Left renal pelvis (tissue), 4 donors: ENCODE results near the gene FBXL20. TPM values are rescaled to one million over a fixed set of nuclear protein-coding genes. Genes with fewer than 3 reads are reported as not detected.

ENCODE experiments used
- DNase-seq, 4 donors: peaks; one replicate each; pipeline ENCODE4 v3.0.0-alpha.2; 2013; ENCODE audit warnings: low read depth in 4 of 4, low spot score in 3 of 4
- polyA plus RNA-seq, 4 donors: library from polyadenylated mRNA; unstranded; fragments of 120-200 nt; gene quantifications; one replicate each; pipeline ENCODE4 v1.2.1, GENCODE V29; 2013; ENCODE audit not compliant: insufficient read length in 4 of 4

The FBXL20 gene
- polyA plus RNA-seq, 4 donors, result 12.9 to 14.3 (median 13.6) TPM

DNA sequence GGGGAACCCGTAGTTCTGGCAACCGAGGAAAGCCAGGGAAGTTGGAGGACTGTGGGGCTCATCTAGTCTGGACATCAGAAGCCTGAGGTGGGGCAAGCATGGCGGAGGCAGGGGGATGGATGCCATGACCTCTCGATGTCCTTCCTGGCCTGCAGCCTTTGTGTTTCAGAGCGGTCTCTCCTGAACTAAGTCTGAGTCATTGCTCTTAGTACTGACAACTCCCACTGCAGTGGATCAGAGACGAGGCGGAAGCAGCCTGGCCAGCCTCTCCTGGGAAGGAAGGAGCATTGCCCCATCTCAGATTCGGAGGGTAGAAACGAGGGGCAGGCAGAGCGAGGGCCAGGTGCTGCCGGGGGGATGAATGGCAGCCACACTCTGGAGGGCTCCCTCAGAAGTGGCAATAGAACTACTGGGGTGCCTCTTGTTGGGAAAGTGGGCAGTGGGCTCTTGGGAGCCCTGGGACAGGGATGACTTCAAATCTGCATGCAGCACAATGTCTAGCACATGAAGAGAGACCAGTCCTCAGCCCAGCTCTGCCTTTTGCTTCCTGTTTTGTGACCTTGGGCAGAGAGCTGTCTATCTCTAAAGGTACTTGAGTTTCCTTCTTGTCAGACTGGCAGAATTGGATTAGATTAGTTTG, 172.0 kb downstream of the FBXL20 start:
- DNase-seq, result no peak

DNA sequence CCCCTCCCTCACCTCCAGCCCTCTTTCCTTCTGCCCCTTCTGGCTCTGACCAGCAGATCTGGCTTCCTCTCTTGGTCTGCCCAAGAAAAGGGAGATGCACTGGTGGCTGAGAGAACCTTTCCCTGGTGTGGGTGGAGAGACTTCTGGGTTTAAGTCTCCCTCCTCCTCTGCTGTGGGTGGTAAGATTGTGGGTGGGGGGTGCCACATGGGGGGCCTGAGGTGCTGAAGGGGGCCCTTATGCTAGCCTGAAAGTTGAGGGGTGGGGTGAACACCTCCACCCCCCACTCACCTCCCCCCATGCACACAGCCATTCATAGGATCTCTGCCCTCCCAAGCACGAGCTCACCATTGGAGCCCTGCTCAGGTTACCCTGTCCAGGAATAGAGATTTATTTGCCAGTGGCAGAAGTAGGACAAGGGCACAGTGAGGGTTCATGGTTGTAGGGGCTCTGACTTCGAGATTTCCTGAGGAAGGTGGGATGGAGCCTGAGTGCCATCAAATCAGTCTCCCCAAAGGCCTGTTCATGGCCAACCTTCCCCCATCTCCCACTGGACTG, 174.0 kb downstream of the FBXL20 start:
- DNase-seq, result no peak

DNA sequence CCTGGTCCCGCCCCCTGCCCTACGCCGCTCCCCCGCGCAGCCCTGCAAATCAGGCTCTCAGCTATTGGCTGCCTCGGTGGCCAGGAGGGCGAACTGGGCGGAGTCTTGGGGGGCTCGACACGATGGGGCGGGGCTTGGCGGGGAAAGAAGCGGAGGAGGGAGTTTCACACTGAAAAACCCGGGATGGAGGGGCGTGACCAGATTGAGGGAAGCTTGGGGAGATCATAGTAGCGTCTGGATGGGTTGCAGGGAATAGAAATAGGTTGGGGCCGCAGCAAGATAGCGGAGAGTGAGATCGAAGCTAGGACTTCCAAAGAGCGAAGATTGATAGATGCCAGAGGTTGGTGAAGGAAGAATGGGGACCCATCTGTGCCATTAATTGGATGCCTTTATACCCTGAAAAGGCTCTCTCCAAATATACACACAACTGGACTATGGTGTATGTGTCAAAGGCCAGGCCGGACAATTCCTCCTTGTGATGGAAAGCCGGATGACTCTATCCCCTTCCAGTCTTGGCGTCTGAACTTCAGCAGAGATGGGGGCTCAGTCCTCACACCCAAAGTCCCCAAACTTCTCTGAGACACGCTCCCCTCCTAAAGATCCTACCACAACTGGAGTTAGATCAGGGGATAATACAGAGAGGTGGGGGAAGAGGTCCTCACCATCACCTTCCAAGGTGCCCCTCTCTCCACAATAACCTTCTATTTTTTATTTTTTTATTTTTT, 175.3 kb downstream of the FBXL20 start:
- DNase-seq, result peak; percentile 70 to 78 (median 76)

DNA sequence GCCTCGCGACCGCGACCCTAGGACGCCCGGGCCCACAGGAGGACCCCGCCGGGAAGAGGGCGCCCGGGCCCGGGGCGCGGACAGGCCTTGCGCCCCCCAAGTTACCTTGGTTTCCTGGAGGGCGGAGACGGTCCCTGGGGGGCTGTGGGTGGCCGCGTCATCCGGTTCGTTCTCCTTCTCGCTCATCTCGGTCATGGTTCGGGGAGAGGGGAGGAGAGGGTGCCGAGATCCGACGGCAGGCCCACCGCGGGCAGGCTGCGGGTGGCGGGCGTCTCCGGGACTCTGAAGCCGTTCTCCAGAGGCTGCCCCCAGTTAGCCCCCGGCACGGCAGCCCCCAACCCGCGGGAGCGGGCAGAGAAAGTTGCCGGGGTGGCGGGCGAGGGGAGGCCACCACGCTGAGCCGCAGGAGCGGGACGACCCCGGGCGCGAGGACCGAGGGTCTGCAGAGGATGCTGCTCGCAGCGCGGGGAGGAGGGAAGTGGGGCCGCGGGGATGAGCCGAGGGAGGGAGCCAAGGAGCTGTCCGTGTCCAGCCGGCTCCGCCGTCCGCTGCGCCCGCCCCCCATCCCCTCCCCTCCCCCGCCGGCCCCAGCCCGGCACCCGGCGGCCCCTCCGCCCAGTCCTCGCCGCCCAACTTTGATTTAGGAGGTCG, 176.0 kb downstream of the FBXL20 start, which contains the start of gene STAC2:
Gene STAC2 (minus strand): TSS at position 638 of the 651 bp plus-strand sequence. CDS start 443 bp downstream, at position 195.
- no peak for DNase-seq

DNA sequence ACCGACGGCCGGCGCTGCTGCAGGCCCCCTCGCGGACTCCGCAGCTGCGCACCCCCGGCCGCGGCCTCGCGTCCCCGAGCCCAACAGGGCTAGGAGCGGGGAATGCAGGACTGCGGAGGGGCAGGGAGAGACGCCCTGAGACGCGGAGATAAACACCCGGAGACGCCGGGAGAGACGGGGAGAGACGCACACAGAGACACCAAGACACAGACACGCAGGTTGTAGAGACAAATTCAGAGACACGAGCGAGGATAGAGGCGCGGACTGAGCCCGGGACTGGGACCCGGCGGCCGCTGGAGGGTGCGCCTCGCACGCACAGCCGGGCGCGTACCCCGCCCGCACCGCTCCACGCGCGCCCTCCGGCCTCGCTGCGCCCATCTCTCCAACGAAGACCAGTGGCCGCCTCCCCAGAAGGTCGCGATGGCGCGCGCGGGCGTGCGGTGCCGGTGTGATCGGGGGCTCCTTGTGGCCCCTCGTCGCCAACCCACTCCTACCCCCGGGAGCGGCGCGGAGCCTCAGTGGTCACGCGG, 176.6 kb downstream of the FBXL20 start:
- no peak for DNase-seq

DNA sequence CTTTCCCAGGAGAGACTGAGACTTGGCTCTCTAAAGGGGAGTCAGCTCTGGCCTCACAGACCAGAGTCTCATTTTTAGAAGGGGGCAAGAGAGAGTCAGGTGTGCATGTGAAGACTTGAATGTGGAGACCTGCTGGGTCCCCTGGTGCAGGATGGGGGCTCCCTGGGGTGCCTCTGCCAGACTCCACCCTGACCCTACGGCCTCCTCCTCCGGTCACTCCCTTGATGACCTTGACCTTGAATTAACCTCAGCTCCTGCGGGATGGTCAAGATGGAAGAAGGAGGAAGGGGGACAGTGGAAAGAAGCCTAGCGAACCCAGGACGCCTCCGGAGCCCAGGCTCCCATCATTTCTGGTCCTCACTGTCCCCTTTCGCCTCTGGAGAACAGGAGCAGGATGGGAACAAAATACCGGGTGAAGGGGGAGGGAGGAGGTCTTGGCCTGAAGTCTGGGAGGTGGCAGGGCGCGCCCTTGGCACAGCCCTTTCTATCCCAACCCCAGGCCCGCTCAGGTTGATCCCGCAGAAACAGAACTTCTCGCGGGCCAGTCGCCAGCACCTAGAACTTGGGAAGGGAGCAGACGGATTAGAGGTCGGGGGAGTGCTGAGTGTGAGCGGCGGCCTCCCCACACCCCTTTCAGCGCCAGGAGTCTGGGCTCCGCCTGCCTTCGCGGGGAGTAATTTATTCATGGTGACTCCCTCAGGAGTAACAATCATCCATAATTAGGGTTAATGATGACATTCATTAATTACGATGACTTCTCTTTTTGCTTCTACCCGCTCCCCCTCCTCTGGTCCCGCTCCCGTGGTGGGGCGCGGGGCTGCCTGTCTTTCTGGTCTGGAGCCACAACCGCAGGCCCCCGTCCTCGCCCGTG, 177.3 kb downstream of the FBXL20 start:
- no peak for DNase-seq

DNA sequence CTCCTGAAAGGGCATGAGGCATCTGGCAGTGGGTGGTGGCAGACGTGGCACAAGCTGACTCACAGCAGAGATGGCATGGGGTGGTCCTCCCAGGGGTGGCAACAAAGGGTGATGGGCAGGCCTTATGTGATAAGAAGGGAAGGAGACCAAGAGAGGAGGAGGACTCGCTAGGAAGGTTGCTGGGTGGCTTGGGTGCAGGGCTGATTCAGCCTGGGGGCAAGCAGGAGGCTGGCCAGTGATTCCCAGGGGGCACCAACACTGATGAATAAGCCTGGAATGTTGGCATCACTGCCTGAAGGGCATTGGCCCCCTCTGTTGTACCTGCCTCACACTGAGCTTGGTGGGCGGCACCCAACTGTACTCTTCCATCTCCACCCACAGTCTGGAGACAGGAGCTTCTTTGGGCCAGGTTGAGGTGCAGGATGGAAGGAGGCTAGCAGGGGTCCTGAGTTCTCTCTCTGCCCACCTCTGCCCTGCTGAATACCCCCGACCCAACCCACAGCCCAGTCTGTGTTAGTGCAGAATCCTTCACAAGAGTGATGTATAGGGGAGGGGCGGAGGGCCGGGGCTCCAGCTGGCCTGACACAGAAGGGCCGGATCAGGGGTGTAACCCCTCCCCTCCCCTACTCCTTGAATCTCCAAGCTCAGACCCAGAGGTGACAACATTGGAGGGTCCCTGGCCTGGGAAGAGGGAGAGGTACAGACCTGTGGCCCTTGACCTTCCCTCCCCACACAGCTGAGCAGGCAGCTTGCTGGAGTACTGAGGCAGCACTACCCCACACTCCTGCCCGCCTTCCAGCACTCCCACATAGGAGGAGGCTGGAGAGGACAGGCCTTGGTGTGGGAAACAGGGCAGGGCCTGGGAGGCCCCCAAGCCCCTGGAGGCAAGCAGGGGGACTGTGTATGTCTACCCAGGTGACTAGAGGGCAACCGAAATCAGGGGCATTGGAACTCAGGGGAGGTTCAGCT, 178.3 kb downstream of the FBXL20 start:
- no peak for DNase-seq

DNA sequence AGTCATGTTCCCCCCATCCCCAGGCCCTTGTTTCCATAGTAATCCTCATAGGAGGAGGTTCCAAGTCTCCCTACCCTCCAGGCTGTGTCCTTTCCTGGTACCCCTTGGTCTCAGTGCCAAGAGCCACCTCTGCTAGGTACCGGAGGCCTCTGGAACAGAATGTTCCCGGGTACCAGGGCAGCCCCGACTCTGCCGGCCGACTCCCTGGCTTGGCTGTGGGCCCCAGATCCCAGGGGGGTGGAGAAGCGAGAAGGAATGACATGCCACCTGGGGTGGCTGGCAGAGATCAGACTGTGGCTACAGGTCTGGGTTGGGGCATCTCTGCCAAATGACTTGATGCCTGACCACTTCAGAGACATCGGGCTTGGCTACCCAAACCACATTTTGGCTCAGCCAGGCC, 179.3 kb downstream of the FBXL20 start:
- DNase-seq, result no peak

DNA sequence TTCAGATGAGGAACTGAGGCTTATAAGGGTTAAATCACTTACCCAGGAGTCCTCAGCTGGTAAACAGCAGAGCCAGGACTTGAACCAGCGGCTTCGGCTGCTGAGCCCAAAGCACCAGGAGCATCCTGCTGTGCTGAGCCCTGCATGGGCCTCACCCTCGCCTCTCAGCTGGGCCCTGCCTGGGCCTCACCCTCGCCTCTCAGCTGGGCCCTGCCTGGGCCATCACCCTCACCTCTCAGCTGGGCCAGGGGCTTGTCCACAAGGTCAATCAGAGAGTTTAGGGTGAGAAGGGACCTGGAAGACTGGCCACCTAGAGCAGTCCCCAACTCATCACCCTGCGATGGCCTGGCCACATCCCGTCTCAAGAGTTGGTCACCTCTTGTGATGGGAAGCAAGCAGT, 179.9 kb downstream of the FBXL20 start:
- DNase-seq, result no peak

DNA sequence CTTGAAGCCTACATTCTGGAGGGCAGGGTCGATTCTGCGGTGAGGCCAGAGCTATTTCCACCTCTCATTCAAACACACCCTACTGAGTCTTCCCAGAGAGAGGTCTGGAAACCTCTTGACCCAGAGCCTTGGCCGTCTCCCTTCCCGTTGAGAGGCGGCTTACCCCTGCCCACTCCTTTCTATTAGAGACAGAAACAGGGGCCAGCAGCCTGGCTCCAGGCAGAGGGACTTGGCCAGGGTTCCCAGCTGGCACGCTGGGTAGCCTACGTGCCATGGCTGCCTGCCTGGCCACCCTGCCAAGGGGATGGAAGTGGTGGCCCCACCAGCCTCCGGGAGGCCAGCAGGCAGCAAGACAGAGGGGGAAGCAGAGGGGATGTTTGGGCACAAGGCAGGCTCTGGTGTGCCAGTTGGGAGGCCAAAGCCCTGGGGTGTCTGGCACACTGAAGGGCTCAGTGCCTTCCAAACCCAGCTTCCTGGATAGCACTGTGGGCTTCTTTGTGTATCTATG, 181.7 kb downstream of the FBXL20 start:
- no peak for DNase-seq

DNA sequence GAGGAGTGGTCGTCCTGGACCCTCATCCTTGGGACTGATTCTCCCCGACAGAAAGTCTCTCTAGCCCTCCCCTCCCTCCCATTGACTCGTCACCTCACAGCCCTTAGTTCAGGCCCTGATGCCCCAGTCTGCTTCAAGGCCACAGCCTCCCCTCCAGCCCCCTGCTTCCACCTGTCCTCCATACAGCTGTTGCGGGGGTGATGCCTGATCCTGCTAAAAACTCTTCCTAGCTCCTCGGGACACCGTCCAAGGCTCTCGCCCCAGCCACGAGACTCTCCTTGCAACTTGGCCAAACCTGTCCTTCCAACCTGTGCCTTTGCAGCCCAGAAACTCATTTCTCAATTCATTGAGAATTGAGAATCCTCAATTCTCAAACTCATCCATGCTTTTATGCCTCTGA, 182.5 kb downstream of the FBXL20 start:
- DNase-seq, result no peak

DNA sequence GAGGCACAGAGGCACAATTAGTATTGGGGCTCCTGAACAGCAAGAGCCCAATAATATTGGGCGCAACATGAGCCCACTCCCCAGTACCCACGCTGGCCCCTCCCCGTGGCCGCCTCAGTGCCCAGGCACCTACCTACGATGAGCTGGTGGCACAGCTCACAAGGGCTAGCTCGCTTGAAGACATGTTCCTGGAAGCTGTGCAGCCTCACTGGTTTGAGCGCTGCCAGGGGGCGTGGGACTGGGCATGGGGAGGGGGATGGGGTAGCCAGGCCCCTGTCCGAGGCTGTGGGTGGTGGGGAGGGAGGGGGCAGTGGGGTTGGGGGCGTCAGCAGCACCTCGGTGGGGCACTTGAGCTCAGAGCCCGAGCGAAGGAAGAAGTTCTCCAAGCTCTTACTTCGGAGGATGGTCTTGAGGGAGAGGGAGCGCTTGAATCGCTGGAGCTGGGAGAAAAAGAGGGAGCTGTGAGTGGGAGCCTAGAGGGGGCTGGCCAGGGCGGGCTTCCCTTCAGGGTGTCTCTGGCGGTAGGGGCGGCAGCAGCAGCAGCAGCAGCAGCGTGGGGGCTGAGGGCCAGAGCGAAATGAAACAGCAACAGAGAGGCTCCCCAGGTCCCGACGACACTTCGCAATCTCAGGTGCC, 183.6 kb downstream of the FBXL20 start:
- no peak for DNase-seq

DNA sequence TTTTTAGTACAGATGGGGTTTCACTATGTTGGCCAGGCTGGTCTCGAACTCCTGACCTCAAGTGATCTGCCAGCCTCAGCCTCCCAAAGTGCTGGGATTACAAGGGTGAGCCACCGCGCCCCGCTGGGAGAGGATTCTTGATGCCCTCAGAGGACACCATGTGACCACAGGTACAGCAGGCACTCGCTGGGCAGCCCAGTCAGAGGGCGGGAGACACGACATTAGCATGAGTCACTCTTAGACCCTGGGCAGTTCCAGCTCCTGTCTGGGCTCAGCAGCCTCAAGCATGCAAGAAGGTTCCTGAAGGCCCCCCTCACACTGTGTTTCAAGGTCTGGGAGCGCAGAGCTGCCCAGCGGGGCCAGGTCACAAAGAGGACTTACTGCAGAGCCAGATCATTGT, 187.6 kb downstream of the FBXL20 start:
- DNase-seq, result no peak

DNA sequence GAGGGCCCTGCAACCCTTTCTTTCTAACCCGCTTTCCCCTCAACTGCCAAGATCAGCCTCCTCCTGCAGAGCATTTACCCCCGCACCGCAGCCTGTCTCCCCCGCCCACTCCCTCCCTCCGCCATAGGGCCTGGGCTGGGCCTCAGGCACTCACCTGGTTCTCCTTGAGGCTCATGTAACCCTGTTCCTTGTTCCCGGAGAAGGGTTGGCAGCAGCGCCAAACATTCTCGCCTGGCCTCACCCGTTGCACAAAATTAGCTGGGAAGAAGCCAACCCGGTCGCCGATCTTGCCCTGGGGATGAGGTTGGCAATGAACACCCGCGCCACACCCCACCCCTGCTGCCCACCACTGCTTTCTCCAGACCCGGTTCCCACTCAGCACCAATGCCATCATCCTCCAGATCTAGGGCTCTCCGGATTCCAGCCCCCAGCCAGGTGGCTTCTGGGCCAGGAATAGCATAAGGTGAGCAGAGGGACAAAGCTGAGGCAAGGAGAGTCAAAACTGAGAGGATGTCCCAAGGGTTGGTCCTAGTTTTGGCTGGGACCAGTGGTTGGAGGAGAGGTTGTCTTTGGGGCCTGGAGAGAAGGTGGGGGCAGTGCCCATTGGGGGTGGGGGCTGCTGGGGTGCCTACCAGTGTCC, 188.5 kb downstream of the FBXL20 start:
- no peak for DNase-seq

DNA sequence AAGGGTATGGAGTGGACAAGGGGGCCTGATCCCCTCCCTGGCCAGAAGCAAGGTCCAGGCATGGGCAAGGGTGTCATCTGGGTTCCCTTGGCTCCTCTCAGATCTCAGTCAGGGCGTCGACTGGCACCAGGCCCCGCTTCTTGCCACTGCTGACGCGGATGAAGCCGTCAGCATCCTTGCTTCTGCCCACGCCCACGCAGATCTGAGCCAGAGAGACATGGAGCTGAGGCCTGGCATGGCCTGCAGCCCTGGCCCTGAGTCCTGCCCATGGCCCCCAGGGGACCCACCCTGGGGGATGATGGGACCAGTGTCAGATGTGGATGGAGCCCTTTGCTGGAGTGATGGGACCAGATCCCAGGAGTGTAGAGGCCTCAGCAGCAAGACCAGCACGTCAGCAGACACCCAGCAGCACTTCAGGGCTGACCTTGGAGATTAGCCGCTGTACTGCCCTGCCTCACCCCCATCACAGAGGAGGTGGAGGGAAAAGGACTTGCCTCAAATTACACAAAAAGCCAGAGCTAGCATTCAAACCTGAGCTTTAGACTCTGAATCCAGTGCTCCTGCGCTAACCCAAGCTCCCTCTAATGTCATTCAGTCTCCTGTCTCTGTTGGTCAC, 189.1 kb downstream of the FBXL20 start:
- no peak for DNase-seq

DNA sequence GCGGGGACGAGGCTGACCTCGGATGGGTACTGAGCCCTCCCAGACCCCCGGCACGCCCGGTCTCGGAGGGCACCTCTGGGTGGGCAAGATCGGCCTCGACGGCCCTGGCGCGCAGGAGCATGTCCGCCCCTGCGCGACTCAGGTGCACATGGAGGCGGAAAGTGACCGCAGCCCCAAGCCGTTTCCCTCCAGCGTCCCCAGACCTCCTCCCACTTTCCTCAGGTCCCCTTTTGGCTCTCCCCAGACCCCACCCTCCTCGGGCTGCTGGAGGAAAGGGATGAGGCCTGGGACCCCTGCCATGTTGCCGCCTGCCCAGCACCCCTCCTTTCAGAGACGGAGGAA, 191.4 kb downstream of the FBXL20 start:
- DNase-seq, result no peak

DNA sequence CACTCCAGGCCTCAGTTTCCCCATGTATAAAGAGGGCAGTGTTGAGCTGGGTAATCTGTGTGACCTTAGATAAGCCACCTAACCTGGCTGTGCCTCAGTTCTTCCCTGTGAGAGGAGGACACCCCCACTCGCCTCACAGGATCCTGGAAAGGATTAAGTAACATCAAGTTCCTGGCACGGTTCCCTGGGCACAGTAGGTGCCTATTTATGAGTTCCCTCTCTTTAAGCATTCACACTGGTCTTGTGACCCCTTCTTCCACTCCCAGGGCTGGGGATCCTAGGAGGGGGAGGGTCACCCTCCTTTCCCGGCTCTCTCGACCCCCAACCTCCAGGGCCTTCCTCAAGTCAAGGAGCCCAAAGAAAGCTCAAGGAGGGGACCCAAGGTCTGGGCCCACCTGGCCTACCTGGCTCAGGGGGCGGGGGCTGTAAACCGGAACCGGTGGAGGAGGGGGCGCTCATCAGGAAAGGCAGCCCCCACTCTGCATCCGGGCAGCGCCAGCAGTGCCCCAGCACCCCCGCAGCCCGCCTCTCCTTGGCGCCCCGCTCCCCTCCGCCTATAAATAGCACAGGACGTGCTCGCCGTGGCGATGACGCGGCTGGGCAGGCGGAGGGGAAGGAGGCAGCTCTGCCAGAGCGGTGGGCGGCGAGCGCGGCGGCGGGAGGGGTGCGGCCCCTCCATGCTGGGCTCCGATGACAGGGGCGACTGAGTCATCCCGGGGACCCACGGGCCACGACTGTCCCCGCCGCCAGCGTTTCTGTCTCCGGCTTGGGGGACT, 191.9 kb downstream of the FBXL20 start:
- no peak for DNase-seq
